NK-92 (cell line): ENCODE measurements around the gene STK32B.
"Not testable (repeated sequence)": the region's sequence is repeated elsewhere in the genome, so short reads cannot be mapped to it uniquely, and the experiment has no call there.

Experiments
- DNase-seq: peaks from one replicate; lab custom pipeline; 2025; ENCODE audit not compliant: unreplicated experiment; lab: John Stamatoyannopoulos, UW

STK32B gene

DNA sequence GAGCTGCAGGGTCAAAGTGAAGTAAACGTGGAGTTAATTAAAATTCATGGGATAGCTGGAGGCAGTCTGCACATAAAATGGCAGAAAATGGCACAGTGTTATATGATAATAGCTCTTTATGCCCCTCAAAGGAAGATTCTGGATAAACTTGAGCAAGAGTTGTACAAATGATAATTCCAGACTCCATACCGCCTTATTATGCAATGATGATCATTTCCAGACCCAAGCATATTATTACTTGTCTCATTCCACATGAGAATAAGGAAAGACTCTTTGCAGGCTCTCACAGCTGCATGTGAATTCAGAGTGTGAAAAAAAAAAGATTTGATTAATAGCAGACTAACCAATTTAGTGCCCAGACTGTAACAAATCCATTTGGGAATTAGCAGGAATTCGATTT lies 105.4 kb downstream of the STK32B start:
- DNase-seq, result no peak

- no peak for DNase-seq
Measured at GRCh38 chr4:5157791-5158770, 106.8 kb downstream of the STK32B start.

GRCh38 chr4:5158825-5159224 lies 107.5 kb downstream of the STK32B start:
- DNase-seq, result no peak

DNA sequence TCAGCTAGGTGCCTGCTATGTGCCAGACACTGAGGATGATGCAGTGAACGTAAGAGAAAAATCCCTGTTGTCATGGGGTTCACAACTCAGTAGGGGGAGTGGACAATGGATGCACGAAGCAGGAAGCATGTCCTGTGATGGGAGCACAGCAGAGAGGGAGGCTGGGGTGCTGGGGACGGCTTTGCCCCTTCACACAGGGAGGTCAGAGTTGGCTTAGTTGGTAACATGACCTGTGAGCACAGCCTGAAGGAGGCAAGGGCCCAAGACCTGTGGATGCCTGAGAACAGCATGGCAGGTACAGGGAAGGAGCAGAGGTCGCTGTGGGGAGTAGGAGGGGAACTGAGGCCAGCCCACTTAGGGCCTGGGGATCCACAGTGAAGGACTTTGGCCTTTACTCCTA lies 109.4 kb downstream of the STK32B start:
- DNase-seq, result no peak

DNA sequence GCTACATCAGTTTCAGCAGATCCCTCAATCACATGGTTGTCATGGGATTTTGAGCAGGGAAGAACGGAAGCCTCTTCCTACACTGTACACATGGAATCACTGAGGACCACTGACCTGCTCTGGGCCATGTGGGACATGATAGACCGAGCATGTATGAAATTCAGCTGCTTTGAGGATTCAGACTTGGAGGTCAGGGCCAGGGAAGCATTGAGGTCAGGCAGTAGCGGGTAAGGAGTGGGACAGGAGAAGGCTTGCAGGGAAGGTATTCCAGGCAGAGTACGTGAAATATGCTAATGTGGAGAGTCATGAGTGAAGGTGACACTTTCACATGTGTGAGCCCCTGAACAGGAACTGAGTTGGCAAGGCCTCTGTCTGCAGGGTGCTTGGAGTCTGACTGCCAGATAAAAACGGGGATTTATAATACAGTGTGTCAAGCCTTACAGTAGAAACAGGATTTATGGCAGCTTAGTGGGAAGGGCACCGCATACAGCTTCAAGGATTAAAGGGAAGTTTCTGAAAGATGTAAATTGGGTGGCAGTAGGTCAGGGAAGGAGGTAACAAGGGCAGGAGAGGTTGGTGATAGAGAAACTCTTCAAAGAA lies 111.7 kb downstream of the STK32B start:
- no peak for DNase-seq

DNA sequence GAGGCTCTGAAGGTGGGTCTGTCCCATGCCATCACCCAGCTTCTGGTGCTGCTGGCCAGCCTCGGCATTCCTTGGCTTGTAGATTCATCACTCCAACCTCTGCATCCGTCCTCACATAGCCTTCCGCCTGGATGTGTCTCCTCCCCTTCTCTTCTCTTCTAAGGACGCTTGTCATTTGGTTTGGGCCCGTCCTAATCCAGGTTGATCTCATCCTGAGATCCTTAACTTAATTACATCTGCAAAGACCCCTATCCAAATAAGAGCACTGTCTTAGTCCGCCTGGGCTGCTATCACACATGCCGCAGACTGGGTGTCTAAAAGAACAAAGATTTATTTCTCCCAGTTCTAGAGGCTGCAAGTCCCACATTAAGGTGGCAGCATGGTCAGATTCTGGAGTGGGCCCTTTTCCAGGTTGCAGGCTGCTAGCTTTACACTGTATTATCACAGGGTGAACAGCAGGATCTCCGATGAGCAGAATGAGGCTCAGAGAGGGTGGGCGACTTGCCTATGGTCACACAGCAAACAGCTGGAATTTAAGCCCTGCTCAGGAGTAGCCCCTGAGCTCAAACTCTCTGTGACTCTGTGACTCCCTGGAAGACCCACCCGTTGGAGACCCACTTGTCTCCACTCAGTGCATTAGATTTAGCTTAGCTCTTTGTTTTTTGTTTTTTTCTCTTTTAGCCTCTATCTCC lies 113.1 kb downstream of the STK32B start:
- DNase-seq, result no peak

- DNase-seq, result no peak
Measured at GRCh38 chr4:5165420-5166369, 114.4 kb downstream of the STK32B start.

- no peak for DNase-seq
Measured at GRCh38 chr4:5166377-5166776, 115.1 kb downstream of the STK32B start.

DNA sequence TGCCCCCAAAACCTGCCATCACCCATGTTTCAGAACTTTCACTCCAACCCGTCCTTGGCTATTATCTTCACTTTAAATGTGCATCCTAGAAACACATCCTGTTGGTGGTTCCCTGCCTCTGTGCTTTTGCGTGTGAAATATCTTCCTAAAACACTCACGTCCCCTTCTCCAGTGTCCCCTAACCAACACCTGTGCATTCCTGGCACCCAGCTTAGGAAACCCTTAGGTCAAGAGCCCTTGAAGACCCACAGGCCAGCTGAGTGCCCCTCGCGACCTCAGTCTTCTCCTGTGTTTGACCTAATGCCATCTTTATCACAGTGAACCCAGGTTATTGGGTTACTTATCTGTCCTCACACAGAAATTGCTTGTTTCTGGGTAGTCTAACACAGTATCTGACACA lies 117.6 kb downstream of the STK32B start:
- no peak for DNase-seq

DNA sequence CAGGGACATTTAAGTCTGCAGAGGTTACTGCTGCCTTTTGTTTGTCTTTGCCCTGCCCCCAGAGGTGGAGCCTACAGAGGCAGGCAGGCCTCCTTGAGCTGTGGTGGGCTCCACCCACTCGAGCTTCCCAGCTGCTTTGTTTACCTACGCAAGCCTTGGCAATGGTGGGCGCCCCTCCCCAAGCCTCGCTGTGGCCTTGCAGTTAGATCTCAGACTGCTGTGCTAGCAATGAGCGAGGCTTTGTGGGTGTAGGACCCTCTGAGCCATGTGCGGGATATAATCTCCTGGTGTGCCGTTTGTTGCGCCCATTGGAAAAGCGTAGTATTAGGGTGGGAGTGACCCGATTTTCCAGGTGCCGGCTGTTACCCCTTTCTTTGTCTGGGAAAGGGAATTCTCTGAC lies 124.6 kb downstream of the STK32B start:
- DNase-seq, result not testable (repeated sequence)

DNA sequence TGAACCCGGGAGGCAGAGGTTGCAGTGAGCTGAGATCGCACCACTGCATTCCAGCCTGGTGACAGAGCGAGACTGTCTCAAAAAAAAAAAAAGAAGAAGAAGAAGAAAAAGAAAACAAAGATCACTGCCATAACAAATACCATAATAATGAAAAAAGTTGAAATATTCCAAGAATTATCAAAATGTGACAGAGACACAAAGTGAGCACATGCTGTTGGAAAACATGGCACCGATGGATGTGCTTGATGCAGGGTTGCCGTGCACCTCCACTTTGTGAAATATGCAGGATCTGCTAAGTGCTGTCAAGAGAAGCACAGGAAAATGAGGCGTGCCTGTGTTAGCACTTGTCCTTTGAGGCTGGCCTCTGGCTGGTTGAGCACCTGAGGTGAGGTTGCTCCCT lies 133.3 kb downstream of the STK32B start:
- DNase-seq, result no peak

GRCh38 chr4:5185551-5185950 lies 134.3 kb downstream of the STK32B start:
- DNase-seq, result no peak

GRCh38 chr4:5186271-5187064 lies 135.2 kb downstream of the STK32B start:
- no peak for DNase-seq

DNA sequence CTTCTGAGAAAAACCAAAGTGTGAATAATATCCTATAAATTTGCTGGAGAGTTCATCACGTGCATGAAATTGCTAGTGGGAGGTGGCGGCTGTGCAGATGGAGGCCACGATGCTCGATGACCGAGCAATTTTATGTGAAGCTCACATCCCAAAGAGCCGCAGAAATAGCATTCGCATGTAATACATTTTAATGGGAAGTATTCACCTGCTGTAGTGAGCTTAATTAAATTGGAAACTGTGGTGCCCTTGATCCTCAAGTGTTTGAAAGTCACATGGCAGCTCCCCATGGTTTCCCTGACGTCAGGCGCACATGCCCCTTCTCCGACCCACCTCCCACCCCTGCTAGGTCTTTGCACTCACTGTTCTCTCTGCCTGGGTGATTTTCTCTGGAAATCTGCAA lies 136.8 kb downstream of the STK32B start:
- no peak for DNase-seq

DNA sequence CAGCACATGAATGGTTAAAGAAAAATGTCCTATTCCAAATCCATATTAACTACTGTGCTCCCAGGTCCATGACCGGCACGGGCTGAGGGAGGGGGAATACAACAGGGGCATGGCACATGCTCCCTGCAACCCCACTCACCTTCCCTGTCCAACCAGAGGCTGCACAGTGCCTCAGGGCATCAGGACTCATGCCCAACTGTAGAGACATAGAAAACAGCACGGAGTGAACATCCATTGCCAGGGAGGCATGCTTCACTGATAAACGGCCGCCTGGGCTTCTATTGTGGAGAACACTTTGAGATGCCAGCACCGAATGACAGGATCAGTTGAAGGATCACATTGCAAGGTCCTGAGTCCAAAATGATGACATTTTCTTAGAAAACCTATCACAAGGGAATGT lies 140.6 kb downstream of the STK32B start:
- no peak for DNase-seq

DNA sequence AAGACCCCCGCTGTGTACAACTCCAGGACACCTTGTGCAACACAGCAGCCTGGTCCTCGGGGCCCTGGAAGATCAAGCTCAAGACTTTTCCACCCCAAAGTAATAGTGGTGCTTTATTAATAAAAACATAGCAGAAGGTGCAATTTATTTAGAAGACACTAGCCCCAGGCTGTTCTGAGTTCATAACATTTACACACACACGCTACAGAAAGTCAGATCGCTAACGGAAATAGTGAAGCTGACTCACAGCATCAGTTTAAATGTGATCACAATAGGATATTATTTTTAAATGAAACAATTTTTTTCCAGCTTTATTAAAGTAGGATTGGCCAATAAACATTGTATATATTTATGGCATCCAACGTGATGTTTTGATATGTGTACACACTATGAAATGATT lies 141.0 kb downstream of the STK32B start:
- DNase-seq, result no peak

DNA sequence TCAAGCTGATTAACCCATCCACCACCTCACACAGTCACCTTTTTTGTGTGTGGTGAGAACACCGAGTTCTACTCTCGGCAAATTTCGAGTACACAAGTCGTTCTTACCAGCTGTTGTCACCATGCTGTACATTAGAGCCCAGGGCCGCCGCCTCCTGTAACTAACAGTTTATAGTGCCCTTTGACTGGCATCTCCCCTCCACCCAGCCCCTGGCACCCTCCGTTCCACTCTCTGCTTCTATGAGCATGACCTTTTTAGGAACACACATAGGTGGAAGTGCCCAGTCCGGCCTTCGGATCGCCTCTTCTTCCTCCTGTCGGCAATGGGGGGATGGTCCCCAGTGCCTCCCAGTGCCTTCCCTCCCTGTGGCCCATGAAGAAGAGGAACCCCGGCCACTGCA lies 141.4 kb downstream of the STK32B start:
- DNase-seq, result no peak

DNA sequence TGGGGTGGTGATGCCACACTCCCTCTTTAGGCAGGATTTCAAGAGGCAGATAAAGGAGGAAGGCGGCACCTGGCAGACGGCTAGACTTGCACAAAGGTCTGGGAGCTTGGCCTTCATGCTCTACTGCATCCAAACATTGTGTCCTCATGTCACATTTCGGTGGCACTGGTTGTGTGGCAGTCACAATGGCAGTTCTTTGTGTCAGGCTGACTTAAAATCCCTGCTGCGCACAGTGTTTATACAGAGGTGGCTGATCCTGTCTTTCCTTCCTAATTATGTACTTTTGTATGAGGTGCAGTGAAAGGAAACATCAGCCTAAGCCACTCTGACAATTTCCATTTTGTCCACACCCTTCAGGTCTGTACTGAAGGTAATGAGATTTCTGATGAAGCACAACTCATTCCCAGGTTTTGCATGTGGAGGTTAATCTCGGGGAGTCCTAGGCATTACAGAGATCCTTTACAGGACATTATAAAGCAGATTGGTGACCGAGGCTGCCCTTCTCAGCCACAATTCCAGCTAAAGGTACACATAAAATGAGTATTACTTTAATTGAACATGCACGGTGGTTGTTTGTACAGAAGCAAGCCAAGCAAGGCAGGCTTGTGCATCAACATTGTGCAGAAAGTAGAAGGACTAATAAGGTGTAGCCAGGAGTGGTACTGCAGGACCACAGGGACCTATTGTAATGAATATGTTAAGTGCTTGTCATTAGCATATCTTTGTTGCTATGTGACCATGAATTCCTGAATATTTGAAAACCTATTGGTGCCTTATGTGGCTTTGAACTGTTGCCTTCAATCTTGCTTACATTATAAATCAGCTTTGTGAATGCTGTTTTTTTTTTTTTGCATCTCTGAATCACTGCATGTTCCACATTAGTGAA lies 147.6 kb downstream of the STK32B start:
- DNase-seq, result no peak

DNA sequence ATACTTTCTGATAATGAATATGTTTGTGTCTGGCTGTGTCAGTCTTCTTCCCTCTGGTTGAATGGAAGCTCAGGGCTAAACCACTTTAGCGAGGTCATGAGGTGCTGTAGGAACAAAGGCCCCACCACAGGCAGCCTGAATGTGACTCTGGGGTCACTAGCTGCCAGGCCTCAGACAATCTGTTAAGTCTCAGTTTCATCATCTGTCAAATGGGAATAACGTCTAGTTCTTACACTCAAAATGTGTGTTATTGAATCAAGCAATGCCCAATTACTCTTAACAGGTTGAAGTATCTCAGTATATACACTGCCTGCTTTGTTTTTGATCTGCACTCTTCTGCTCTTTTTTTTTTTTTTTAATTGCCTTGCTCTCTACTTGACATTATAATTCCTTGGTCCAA lies 148.6 kb downstream of the STK32B start:
- DNase-seq, result no peak
